Calu3 (cell line): ENCODE results near the gene LRCH2. TPM values are rescaled to one million over a fixed set of nuclear protein-coding genes. Genes with fewer than 3 reads are reported as not detected.

Experiments
- Bru-seq: library from RNA; stranded (reverse); fragments of 400-500 nt; gene quantifications from one replicate; lab custom pipeline; 2021; lab: Mats Ljungman, UMichigan
- BruChase-seq, 2 experiments: library from RNA; stranded (reverse); fragments of 400-500 nt; gene quantifications; one replicate each; lab custom pipeline; 2021; lab: Mats Ljungman, UMichigan
- BruUV-seq: library from RNA; stranded (reverse); fragments of 400-500 nt; replicated peaks from 2 replicates; lab custom pipeline; 2021; lab: Mats Ljungman, UMichigan
- CTCF ChIA-PET: fragments of 300-600 bp; sonication (Branson Sonifier 250); formaldehyde crosslinking; loops from one replicate; lab custom pipeline; 2022; ENCODE audit warnings: antibody characterized with exemption; lab: Charles Lee
- DNase-seq: peaks from one replicate; pipeline ENCODE4 v3.0.0; 2022
- H3K27ac Mint-ChIP-seq: one replicate; pipeline ENCODE4 v1.8.0; 2022; ENCODE audit warnings: mixed read lengths; ENCODE audit not compliant: unreplicated experiment
- H3K27me3 Mint-ChIP-seq: one replicate; pipeline ENCODE4 v1.8.0; 2022; ENCODE audit warnings: mixed read lengths; ENCODE audit not compliant: unreplicated experiment
- H3K36me3 Mint-ChIP-seq: one replicate; pipeline ENCODE4 v1.8.0; 2022; ENCODE audit warnings: mild to moderate bottlenecking, moderate library complexity, mixed read lengths; ENCODE audit not compliant: insufficient read depth, unreplicated experiment
- H3K4me1 Mint-ChIP-seq: one replicate; pipeline ENCODE4 v1.8.0; 2022; ENCODE audit warnings: mild to moderate bottlenecking, low read depth, mixed read lengths; ENCODE audit not compliant: unreplicated experiment
- H3K4me3 Mint-ChIP-seq: one replicate; pipeline ENCODE4 v1.8.0; 2022; ENCODE audit warnings: mild to moderate bottlenecking, low read depth, moderate library complexity, mixed read lengths; ENCODE audit not compliant: unreplicated experiment
- H3K9me3 Mint-ChIP-seq: one replicate; pipeline ENCODE4 v1.8.0; 2022; ENCODE audit warnings: low read depth, mixed read lengths; ENCODE audit not compliant: unreplicated experiment
- CTCF ChIP-seq: fragments of 200-600 bp; IDR thresholded peaks from one replicate; pipeline ENCODE4 v1.8.0; 2022; ENCODE audit warnings: antibody characterized with exemption; ENCODE audit not compliant: unreplicated experiment
- intact Hi-C: fragments of 100-400 bp; cut with micrococcal nuclease; formaldehyde crosslinking; loops from one replicate; pipeline ENCODE4 v1.10.0; 2022; ENCODE audit not compliant: unreplicated experiment
- long read RNA-seq: library from polyadenylated mRNA; stranded (forward); transcript quantifications from one replicate; pipeline ENCODE4 v2.0.0, GENCODE V29; 2022
- total RNA-seq: library from RNA; stranded (reverse); gene quantifications from 2 replicates; pipeline ENCODE4 v1.2.3, GENCODE V29; 2022

Gene LRCH2
- not detected in 2 replicates for total RNA-seq
- not detected for Bru-seq, nascent RNA
- percentile 0 among the genes with signal in this experiment for BruChase-seq, experiment 1, labeled RNA remaining after a 6-hour chase
- BruChase-seq, experiment 2, labeled RNA remaining after a 2-hour chase: percentile 1 among the genes with signal in this experiment
- long read RNA-seq: 0 reads

GRCh38 chrX:115233497-115234455 is at the start of gene LRCH2:
Gene LRCH2 (minus strand): TSS chrX:115234096. CDS start chrX:115234041, 55 bp downstream.
- no peak within 1 kb of the TSS for H3K27ac Mint-ChIP-seq
- H3K27me3 Mint-ChIP-seq: no peaks in the 10 kb centered on the region
- no peak for DNase-seq
- intact Hi-C loops: no loop called here
- H3K36me3 Mint-ChIP-seq: no peaks in the 10 kb centered on the region
- peaks cover 9% of the 10 kb centered on the region for H3K4me1 Mint-ChIP-seq
- no peak for TF ChIP-seq CTCF
- no peak within 1 kb of the TSS for H3K4me3 Mint-ChIP-seq
- BruUV-seq: no TSS peak
- no peaks in the 10 kb centered on the region for H3K9me3 Mint-ChIP-seq
- CTCF ChIA-PET: no interaction called here

GRCh38 chrX:115269051-115269683 is 35.3 kb upstream of the LRCH2 start:
- no peak for DNase-seq

GRCh38 chrX:115268421-115268820 is 34.5 kb upstream of the LRCH2 start:
- no TSS peak for BruUV-seq
- Mint-ChIP-seq H3K27me3 (no peaks in the 10 kb centered on the region), H3K27ac (no peak overlapping the region), H3K4me3 (no peak overlapping the region), H3K9me3 (no peaks in the 10 kb centered on the region), H3K36me3 (no peaks in the 10 kb centered on the region), H3K4me1 (no peaks in the 10 kb centered on the region)
- CTCF ChIA-PET: no interaction called here
- peak; percentile 7 for DNase-seq
- intact Hi-C loops: loop anchor here (1.0 kb wide), 1 partner anchor 41 kb away; no protein-coding TSS in a partner anchor
- TF ChIP-seq CTCF: no peak

More at GRCh38 chrX:115269051-115269683, 35.3 kb upstream of the LRCH2 start:
- intact Hi-C loops: no loop called here
- H3K9me3 Mint-ChIP-seq: no peaks in the 10 kb centered on the region
- no peak overlapping the region for H3K27ac Mint-ChIP-seq
- H3K36me3 Mint-ChIP-seq: no peaks in the 10 kb centered on the region
- CTCF ChIA-PET: interaction anchor here (0.6 kb wide), 1 partner anchor 295 kb away, joined by 3 read pairs; no protein-coding TSS in a partner anchor
- no peaks in the 10 kb centered on the region for H3K4me1 Mint-ChIP-seq
- BruUV-seq: no TSS peak
- TF ChIP-seq CTCF: no peak
- H3K27me3 Mint-ChIP-seq: no peaks in the 10 kb centered on the region
- H3K4me3 Mint-ChIP-seq: no peak overlapping the region

GRCh38 chrX:115266300-115266699 is 32.4 kb upstream of the LRCH2 start:
- H3K9me3 Mint-ChIP-seq: no peaks in the 10 kb centered on the region
- no peaks in the 10 kb centered on the region for H3K4me1 Mint-ChIP-seq
- no peaks in the 10 kb centered on the region for H3K27me3 Mint-ChIP-seq
- DNase-seq: no peak
- no peak overlapping the region for H3K27ac Mint-ChIP-seq
- TF ChIP-seq CTCF: no peak
- no peak overlapping the region for H3K4me3 Mint-ChIP-seq
- H3K36me3 Mint-ChIP-seq: no peaks in the 10 kb centered on the region
- intact Hi-C loops: no loop called here
- no TSS peak for BruUV-seq
- CTCF ChIA-PET: no interaction called here
